Measurements from ENCODE around the gene NEK6. TPM values are rescaled to one million over a fixed set of nuclear protein-coding genes. Genes with fewer than 3 reads are reported as not detected.

Gene NEK6
- total RNA-seq, 1 experiment from 2014 or later: 17.6 TPM

GRCh38 chr9:124273427-124274160, 15.8 kb downstream of the NEK6 start:
- no peak overlapping the region for H3K4me3 ChIP-seq (ENCODE audit: insufficient read depth, low read depth, low read length)
- no peak for DNase-seq
- H3K27me3 ChIP-seq (ENCODE audit: control insufficient read depth, insufficient read depth, low read length): no peaks in the 10 kb centered on the region
- H3K36me3 ChIP-seq (replicated peaks; ENCODE audit: control insufficient read depth, insufficient read depth, low read length): no peaks in the 10 kb centered on the region

DNA sequence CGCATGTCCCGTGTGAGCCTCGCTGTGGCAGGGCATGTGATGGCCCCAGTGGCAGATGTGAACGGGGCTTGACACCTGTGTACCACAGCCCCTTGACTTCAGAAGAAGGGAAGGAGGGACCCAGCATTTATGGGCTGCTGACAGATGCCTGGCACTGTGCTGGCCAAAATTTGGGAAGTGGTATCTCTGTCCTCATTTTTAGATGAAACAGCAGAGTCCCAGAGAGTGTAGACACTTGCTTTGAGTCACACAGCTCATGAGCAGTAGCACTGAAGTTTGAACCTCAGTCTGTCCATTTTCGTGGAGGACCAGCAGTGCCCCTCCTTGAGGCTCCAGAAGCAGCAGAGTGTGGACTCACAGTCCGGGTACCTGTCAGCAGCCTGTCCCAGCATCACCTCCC, 16.5 kb downstream of the NEK6 start:
- Histone ChIP-seq H3K27me3 (ENCODE audit: control insufficient read depth, insufficient read depth, low read length) (no peaks in the 10 kb centered on the region), H3K36me3 (replicated peaks; ENCODE audit: control insufficient read depth, insufficient read depth, low read length) (no peaks in the 10 kb centered on the region), H3K4me3 (ENCODE audit: insufficient read depth, low read depth, low read length) (no peak overlapping the region)
- DNase-seq: no peak

GRCh38 chr9:124274738-124275137, 17.0 kb downstream of the NEK6 start:
- no peaks in the 10 kb centered on the region for H3K36me3 ChIP-seq (replicated peaks; ENCODE audit: control insufficient read depth, insufficient read depth, low read length)
- no peak overlapping the region for H3K4me3 ChIP-seq (ENCODE audit: insufficient read depth, low read depth, low read length)
- no peak for DNase-seq
- H3K27me3 ChIP-seq (ENCODE audit: control insufficient read depth, insufficient read depth, low read length): no peaks in the 10 kb centered on the region

- no peaks in the 10 kb centered on the region for H3K27me3 ChIP-seq (ENCODE audit: control insufficient read depth, insufficient read depth, low read length)
- no peak for DNase-seq
- H3K4me3 ChIP-seq (ENCODE audit: insufficient read depth, low read depth, low read length): no peak overlapping the region
- H3K36me3 ChIP-seq (replicated peaks; ENCODE audit: control insufficient read depth, insufficient read depth, low read length): no peaks in the 10 kb centered on the region
These were observed 19.7 kb downstream of the NEK6 start for GRCh38 chr9:124277420-124277819.

DNA sequence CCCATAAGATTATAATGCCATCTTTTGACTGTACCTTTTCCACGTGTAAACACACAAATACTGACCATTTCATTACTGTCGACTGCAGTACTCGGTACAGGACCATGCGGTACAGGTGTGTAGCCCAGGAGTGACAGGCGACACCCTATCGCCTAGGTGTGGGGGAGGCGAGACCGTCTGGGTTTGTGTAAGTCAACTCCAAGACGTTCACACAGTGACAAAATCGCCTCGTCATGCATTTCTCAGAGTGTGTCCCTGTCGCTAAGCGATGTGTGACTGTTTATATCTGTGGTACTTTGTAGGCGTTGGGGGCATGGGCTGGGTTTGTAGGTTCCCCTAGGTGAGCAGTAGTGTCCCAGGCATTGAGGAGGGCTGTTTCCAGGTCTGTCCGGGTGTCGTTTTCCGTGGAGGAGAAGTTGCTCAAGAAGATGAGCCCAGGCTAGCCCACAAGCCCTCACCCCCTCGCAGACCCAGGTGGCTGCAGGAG, 20.3 kb downstream of the NEK6 start:
- DNase-seq: peak; percentile 40
- Histone ChIP-seq H3K36me3 (replicated peaks; ENCODE audit: control insufficient read depth, insufficient read depth, low read length) (no peaks in the 10 kb centered on the region), H3K27me3 (ENCODE audit: control insufficient read depth, insufficient read depth, low read length) (no peaks in the 10 kb centered on the region), H3K4me3 (ENCODE audit: insufficient read depth, low read depth, low read length) (no peak overlapping the region)

DNA sequence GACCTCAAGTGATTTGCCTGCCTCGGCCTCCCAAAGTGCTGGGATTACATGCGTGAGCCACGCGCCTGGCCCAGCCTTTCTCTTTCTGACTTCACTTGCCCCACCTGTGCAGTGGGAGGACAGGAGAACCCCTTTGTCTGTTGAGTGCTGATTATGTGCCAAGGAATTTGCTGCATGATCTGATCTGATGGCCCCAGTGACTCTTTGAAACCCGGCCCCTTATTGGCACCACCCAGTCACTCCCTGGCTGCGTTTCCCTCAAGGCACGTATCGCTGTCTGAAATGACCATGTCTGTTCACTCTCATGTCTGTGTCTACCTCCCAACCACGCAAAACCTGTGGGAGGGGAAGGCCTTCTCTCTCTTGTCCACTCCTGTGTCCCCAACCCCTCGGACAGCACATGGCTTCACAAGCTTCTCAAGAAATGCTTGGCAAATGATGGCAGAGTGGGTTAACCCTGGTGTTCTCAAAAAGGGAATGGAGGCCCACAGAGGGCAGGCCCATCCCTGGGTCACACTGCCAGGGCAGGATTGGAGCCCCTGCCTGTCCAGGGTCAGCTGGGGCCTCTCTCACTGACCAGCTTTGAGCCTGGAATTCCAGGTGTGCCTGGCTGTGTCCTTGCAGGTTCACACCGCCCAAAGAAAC, 21.9 kb downstream of the NEK6 start:
- Histone ChIP-seq H3K36me3 (replicated peaks; ENCODE audit: control insufficient read depth, insufficient read depth, low read length) (no peaks in the 10 kb centered on the region), H3K27me3 (ENCODE audit: control insufficient read depth, insufficient read depth, low read length) (no peaks in the 10 kb centered on the region), H3K4me3 (ENCODE audit: insufficient read depth, low read depth, low read length) (no peak overlapping the region)
- DNase-seq: no peak

DNA sequence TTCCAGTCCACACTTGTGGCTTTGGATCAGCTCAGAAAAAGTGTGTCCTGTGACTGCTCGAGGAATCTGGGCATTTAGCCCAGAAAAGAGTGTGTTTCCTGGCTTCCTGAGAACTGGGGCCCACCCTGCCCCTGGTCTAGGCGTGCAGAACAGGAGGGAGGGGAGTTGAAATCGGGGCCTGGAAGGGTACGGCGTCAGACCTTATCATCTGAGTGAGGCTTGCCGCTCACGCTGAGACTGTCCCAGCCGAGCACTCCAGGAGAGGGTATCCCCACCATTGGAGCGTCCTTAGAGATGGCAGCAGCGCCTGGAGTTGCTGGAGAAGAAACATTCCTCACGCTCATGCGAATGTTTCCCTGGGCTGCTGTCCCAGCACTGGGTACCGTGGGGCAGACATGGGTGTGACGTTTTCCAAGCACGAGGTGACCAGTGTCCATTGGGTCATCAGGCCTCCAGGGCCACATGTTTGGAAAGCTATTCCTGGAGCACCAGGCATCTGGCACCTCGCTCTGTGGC, 22.5 kb downstream of the NEK6 start:
- no peaks in the 10 kb centered on the region for H3K27me3 ChIP-seq (ENCODE audit: control insufficient read depth, insufficient read depth, low read length)
- H3K4me3 ChIP-seq (ENCODE audit: insufficient read depth, low read depth, low read length): no peak overlapping the region
- no peaks in the 10 kb centered on the region for H3K36me3 ChIP-seq (replicated peaks; ENCODE audit: control insufficient read depth, insufficient read depth, low read length)
- no peak for DNase-seq

DNA sequence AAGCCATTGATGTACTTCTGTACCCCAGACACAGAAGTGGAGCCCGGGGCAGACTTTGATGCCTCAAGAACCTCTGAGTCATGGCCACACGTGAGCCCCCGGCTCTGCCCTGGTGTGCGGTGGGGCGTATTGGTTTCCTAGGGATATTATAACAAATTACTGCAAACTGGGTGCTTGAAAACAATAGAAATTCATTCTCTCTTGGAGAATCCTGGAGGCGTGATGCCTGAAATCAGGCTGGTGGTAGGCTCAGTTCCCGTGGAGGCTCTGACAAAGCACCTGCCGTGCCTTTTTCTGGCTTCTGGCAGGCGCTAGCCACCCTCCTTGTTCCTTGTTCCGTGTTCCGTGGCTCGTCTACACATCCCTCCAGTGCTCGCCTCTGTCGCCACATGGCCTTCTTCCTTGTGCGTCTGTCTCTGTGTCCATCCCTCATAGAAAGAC, 24.2 kb downstream of the NEK6 start:
- H3K4me3 ChIP-seq (ENCODE audit: insufficient read depth, low read depth, low read length): no peak overlapping the region
- no peaks in the 10 kb centered on the region for H3K36me3 ChIP-seq (replicated peaks; ENCODE audit: control insufficient read depth, insufficient read depth, low read length)
- H3K27me3 ChIP-seq (ENCODE audit: control insufficient read depth, insufficient read depth, low read length): no peaks in the 10 kb centered on the region
- no peak for DNase-seq

DNA sequence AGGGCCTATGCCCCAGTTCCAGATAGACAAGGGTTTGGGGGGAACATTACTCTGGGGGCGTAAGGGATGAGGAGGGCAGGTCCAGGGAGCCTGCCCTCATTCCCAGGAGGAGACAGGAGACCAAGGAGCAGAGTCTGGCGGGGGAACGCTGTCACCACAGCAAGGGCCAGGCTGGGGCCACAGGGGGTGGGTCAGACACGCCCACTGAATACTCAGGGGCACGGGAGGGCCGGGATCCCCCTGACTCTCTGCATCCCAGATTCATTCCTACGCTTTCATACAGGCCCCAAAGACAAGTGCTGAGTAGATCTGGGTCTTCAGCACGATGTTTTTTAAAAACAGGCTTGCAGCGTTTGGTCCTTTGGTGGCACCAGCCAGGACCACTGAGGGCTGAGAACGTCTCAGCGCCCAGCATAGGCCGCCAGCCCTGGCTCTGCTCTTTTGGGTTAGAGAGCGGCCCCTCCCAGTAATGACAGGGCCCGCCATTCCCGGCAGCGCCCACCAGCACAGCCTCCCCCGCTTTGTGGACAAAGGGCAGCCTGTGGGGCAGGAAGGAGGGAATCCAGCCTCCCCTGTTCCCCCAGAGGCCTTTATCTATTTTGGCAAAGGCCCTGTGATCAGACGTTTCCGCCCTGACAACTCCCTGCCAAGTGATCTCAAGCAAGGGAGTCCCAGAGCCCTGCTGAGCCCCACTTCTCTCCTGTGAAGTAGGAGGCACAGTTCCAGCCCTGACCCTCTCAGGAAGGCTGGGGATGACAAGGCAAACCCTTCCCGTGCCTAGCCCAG, 24.9 kb downstream of the NEK6 start:
- H3K27me3 ChIP-seq (ENCODE audit: control insufficient read depth, insufficient read depth, low read length): no peaks in the 10 kb centered on the region
- H3K36me3 ChIP-seq (replicated peaks; ENCODE audit: control insufficient read depth, insufficient read depth, low read length): no peaks in the 10 kb centered on the region
- H3K4me3 ChIP-seq (ENCODE audit: insufficient read depth, low read depth, low read length): no peak overlapping the region
- no peak for DNase-seq

- Histone ChIP-seq H3K4me3 (ENCODE audit: insufficient read depth, low read depth, low read length) (no peak overlapping the region), H3K36me3 (replicated peaks; ENCODE audit: control insufficient read depth, insufficient read depth, low read length) (no peaks in the 10 kb centered on the region), H3K27me3 (ENCODE audit: control insufficient read depth, insufficient read depth, low read length) (no peaks in the 10 kb centered on the region)
- DNase-seq: no peak
These were observed 25.6 kb downstream of the NEK6 start for GRCh38 chr9:124283228-124283814.

- no peaks in the 10 kb centered on the region for H3K27me3 ChIP-seq (ENCODE audit: control insufficient read depth, insufficient read depth, low read length)
These were observed 26.6 kb downstream of the NEK6 start for GRCh38 chr9:124284237-124284831.

GRCh38 chr9:124284940-124285441, 27.2 kb downstream of the NEK6 start:
- Histone ChIP-seq H3K4me3 (ENCODE audit: insufficient read depth, low read depth, low read length) (no peak overlapping the region), H3K27me3 (ENCODE audit: control insufficient read depth, insufficient read depth, low read length) (no peaks in the 10 kb centered on the region), H3K36me3 (replicated peaks; ENCODE audit: control insufficient read depth, insufficient read depth, low read length) (no peaks in the 10 kb centered on the region)
- DNase-seq: no peak

More at GRCh38 chr9:124284237-124284831, 26.6 kb downstream of the NEK6 start:
- DNase-seq: no peak
- no peak overlapping the region for H3K4me3 ChIP-seq (ENCODE audit: insufficient read depth, low read depth, low read length)
- no peaks in the 10 kb centered on the region for H3K36me3 ChIP-seq (replicated peaks; ENCODE audit: control insufficient read depth, insufficient read depth, low read length)

GRCh38 chr9:124285490-124285889, 27.7 kb downstream of the NEK6 start:
- DNase-seq: no peak
- no peak overlapping the region for H3K4me3 ChIP-seq (ENCODE audit: insufficient read depth, low read depth, low read length)
- no peaks in the 10 kb centered on the region for H3K27me3 ChIP-seq (ENCODE audit: control insufficient read depth, insufficient read depth, low read length)
- no peaks in the 10 kb centered on the region for H3K36me3 ChIP-seq (replicated peaks; ENCODE audit: control insufficient read depth, insufficient read depth, low read length)

- H3K36me3 ChIP-seq (replicated peaks; ENCODE audit: control insufficient read depth, insufficient read depth, low read length): no peaks in the 10 kb centered on the region
- DNase-seq: no peak
These were observed 28.1 kb downstream of the NEK6 start for GRCh38 chr9:124285903-124286291.

More at GRCh38 chr9:124285903-124286291, 28.1 kb downstream of the NEK6 start:
- Histone ChIP-seq H3K27me3 (ENCODE audit: control insufficient read depth, insufficient read depth, low read length) (no peaks in the 10 kb centered on the region), H3K4me3 (ENCODE audit: insufficient read depth, low read depth, low read length) (no peak overlapping the region)

All from H7 (cell line).